Measurements from ENCODE around the gene ALPP.
"Not testable (repeated sequence)": the region's sequence is repeated elsewhere in the genome, so short reads cannot be mapped to it uniquely, and the experiment has no call there.

Gene ALPP

DNA sequence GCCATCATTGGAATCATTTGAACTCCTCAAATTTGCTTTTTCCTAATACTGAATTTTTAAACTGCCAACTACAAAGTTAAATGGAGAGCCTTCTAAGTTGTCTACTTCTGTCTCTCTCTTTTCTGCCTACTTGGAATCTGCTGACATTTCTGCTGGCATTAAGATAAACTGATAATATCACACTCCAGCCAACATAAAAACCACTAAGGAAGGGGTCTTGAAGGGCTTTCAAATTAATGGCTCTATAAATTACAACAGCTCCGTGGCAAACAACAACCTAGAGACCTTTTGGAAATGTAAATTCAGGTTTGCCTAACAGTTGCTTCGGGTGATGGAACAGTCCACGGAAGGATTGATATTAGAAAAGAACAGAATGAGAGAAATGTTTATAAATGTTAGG lies 12.1 kb downstream of the ALPP start:
- TF ChIP-seq, protein P1, sequence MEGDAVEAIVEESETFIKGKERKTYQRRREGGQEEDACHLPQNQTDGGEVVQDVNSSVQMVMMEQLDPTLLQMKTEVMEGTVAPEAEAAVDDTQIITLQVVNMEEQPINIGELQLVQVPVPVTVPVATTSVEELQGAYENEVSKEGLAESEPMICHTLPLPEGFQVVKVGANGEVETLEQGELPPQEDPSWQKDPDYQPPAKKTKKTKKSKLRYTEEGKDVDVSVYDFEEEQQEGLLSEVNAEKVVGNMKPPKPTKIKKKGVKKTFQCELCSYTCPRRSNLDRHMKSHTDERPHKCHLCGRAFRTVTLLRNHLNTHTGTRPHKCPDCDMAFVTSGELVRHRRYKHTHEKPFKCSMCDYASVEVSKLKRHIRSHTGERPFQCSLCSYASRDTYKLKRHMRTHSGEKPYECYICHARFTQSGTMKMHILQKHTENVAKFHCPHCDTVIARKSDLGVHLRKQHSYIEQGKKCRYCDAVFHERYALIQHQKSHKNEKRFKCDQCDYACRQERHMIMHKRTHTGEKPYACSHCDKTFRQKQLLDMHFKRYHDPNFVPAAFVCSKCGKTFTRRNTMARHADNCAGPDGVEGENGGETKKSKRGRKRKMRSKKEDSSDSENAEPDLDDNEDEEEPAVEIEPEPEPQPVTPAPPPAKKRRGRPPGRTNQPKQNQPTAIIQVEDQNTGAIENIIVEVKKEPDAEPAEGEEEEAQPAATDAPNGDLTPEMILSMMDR (IDR thresholded peaks at IDR 0.05; ENCODE audit: low read depth, low read length), result no peak
- DNase-seq (ENCODE audit: extremely low read depth, low read depth), result no peak

DNA sequence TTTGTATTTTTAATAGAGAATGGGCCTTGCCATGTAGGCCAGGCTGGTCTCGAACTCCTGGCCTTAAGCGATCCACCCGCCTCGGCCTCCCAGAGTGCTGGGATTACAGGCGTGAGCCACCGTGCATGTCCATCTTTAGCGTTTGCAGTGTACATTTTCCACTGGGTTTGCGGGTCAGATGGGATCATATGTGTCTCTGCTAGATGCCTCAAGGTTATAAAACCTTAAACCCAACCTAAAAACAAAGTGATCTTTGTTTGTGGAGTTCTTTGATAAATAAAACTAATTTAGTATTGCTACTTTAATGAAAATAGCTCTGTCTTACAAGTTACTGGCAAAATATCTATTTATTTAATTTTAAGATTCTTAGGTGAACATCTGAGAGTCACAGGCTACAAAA lies 15.0 kb downstream of the ALPP start:
- no peak for DNase-seq (ENCODE audit: extremely low read depth, low read depth)
- TF ChIP-seq, protein P1 (IDR thresholded peaks at IDR 0.05; ENCODE audit: low read depth, low read length), result no peak

DNA sequence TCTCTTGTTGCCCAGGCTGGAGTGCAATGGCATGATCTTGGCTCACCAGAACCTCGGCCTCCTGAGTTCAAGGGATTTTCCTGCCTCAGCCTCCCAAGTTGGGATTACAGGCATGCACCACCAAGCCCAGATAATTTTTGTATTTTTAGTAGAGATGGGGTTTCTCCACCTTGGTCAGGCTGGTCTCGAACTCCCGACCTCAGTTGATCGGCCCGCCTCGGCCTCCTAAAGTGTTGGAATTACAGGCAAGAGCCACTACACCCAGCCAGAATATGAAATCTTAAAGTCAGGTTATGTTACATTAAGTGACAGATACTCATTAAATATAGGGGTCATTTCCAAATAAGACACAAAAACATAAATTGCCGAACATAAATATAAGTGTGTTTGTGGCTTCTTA lies 15.9 kb downstream of the ALPP start:
- DNase-seq (ENCODE audit: extremely low read depth, low read depth), result not testable (repeated sequence)

DNA sequence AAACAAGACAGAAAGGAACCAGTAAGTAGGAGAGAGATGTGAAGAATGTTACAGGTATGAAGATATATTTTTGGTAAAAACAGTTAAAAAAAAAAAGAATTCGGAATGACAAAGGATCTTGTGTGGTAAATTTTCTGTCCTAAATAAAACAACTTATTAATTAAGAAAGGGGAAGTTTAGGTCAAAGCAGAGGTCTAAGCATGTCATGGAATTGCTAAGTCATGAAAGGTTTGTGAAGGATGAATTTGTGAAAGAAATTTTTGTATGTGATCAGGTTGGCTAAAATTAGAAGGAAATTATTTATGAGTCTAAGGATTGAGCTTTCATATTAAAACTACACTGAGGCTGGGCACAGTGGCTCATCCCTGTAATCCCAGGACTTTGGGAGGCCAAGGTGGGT lies 17.0 kb downstream of the ALPP start:
- no peak for DNase-seq (ENCODE audit: extremely low read depth, low read depth)
- TF ChIP-seq, protein P1 (IDR thresholded peaks at IDR 0.05; ENCODE audit: low read depth, low read length), result no peak

- TF ChIP-seq, protein P1 (IDR thresholded peaks at IDR 0.05; ENCODE audit: low read depth, low read length), result no peak
- DNase-seq (ENCODE audit: extremely low read depth, low read depth), result no peak
Observed at GRCh38 chr2:232396683-232397082, 18.1 kb downstream of the ALPP start.

GRCh38 chr2:232398293-232399034 lies 19.9 kb downstream of the ALPP start:
- TF ChIP-seq, protein P1 (IDR thresholded peaks at IDR 0.05; ENCODE audit: low read depth, low read length), result no peak
- DNase-seq (ENCODE audit: extremely low read depth, low read depth), result no peak

- TF ChIP-seq, protein P1 (IDR thresholded peaks at IDR 0.05; ENCODE audit: low read depth, low read length), result no peak
- DNase-seq (ENCODE audit: extremely low read depth, low read depth), result no peak
Observed at GRCh38 chr2:232400256-232401015, 21.9 kb downstream of the ALPP start.

Measured in AG09319 (cell line).